ENCODE data around the gene TNNC1.

The TNNC1 gene

GRCh38 chr3:52452570-52453221, 1.1 kb downstream of the TNNC1 start:
- H3K27me3 ChIP-seq (ENCODE audit: insufficient read depth, low read depth), result no peaks in the 10 kb centered on the region
- H3K4me2 ChIP-seq, result no peak overlapping the region
- TF ChIP-seq CTCF (conservative IDR thresholded peaks at IDR 0.05; ENCODE audit: low read depth, low read length), result no peak
- no peak overlapping the region for H3K9ac ChIP-seq
- H4K20me1 ChIP-seq (ENCODE audit: insufficient read depth), result no peaks in the 10 kb centered on the region
- no peak overlapping the region for H3K4me3 ChIP-seq (IDR thresholded peaks at IDR 0.05; ENCODE audit: insufficient read depth, low read depth, low read length)
- H3K4me1 ChIP-seq (ENCODE audit: low read depth, poor library complexity, severe bottlenecking), result peaks cover 8% of the 10 kb centered on the region
- no peaks in the 10 kb centered on the region for H3K36me3 ChIP-seq (ENCODE audit: insufficient read depth)
- no peak overlapping the region for H3K27ac ChIP-seq
- peaks cover 12% of the 10 kb centered on the region; the same call in 1 of the 2 replicates for H3K79me2 ChIP-seq (ENCODE audit: insufficient read depth, low read depth)
- no peak overlapping the region for H2AFZ ChIP-seq (ENCODE audit: low read depth)

- no peaks in the 10 kb centered on the region for H3K27me3 ChIP-seq (ENCODE audit: insufficient read depth, low read depth)
- no peak overlapping the region for H3K4me3 ChIP-seq (IDR thresholded peaks at IDR 0.05; ENCODE audit: insufficient read depth, low read depth, low read length)
- no peak for TF ChIP-seq CTCF (conservative IDR thresholded peaks at IDR 0.05; ENCODE audit: low read depth, low read length)
- H3K36me3 ChIP-seq (ENCODE audit: insufficient read depth), result no peaks in the 10 kb centered on the region
- H2AFZ ChIP-seq (ENCODE audit: low read depth), result no peak overlapping the region
- no peak overlapping the region for H3K27ac ChIP-seq
- peaks cover 10% of the 10 kb centered on the region; the same call in 1 of the 2 replicates for H3K79me2 ChIP-seq (ENCODE audit: insufficient read depth, low read depth)
- H3K9ac ChIP-seq, result no peak overlapping the region
- H3K4me1 ChIP-seq (ENCODE audit: low read depth, poor library complexity, severe bottlenecking), result peaks cover 8% of the 10 kb centered on the region
- H3K4me2 ChIP-seq, result no peak overlapping the region
- H4K20me1 ChIP-seq (ENCODE audit: insufficient read depth), result no peaks in the 10 kb centered on the region
These were observed 1.7 kb downstream of the TNNC1 start for GRCh38 chr3:52452126-52452525.

- Histone ChIP-seq H3K4me1 (ENCODE audit: low read depth, poor library complexity, severe bottlenecking) (peaks cover 4% of the 10 kb centered on the region), H3K27ac (no peak overlapping the region), H3K36me3 (ENCODE audit: insufficient read depth) (no peaks in the 10 kb centered on the region), H3K79me2 (ENCODE audit: insufficient read depth, low read depth) (peaks cover 5% of the 10 kb centered on the region; the same call in 1 of the 2 replicates), H2AFZ (ENCODE audit: low read depth) (no peak overlapping the region), H4K20me1 (ENCODE audit: insufficient read depth) (no peaks in the 10 kb centered on the region), H3K4me3 (IDR thresholded peaks at IDR 0.05; ENCODE audit: insufficient read depth, low read depth, low read length) (no peak overlapping the region), H3K4me2 (no peak overlapping the region), H3K27me3 (ENCODE audit: insufficient read depth, low read depth) (no peaks in the 10 kb centered on the region), H3K9ac (no peak overlapping the region)
- TF ChIP-seq CTCF (conservative IDR thresholded peaks at IDR 0.05; ENCODE audit: low read depth, low read length), result no peak
These were observed 2.4 kb downstream of the TNNC1 start for GRCh38 chr3:52451237-52452083.

GRCh38 chr3:52450489-52451236, 3.2 kb downstream of the TNNC1 start:
- Histone ChIP-seq H2AFZ (ENCODE audit: low read depth) (no peak overlapping the region), H3K79me2 (ENCODE audit: insufficient read depth, low read depth) (no peaks in the 10 kb centered on the region), H3K4me3 (IDR thresholded peaks at IDR 0.05; ENCODE audit: insufficient read depth, low read depth, low read length) (no peak overlapping the region), H3K27me3 (ENCODE audit: insufficient read depth, low read depth) (no peaks in the 10 kb centered on the region), H4K20me1 (ENCODE audit: insufficient read depth) (no peaks in the 10 kb centered on the region), H3K4me1 (ENCODE audit: low read depth, poor library complexity, severe bottlenecking) (peaks cover 4% of the 10 kb centered on the region), H3K36me3 (ENCODE audit: insufficient read depth) (no peaks in the 10 kb centered on the region), H3K27ac (no peak overlapping the region), H3K4me2 (no peak overlapping the region), H3K9ac (no peak overlapping the region)
- TF ChIP-seq CTCF (conservative IDR thresholded peaks at IDR 0.05; ENCODE audit: low read depth, low read length), result no peak
